ENCODE results near the gene BSCL2. TPM values are rescaled to one million over a fixed set of nuclear protein-coding genes. Genes with fewer than 3 reads are reported as not detected.

BSCL2 gene
- polyA plus RNA-seq, 3 donors: 43.5 to 65.7 (median 63.3) TPM

- H3K4me1 Mint-ChIP-seq: peaks cover 46% of the 10 kb centered on the region
- Histone ChIP-seq H2AFZ (ENCODE audit: insufficient read depth, low read depth, low read length, poor library complexity, severe bottlenecking) (peak overlapping the region; percentile 98), H3K4me3 (replicated peaks in 1 of 3; ENCODE audit: low read depth in 2 of 3, low read length in 3 of 3) (peak overlapping the region; percentile 72 to 91 (median 83)), H3K4me2 (replicated peaks; ENCODE audit: extremely low read depth, low read length, poor library complexity, severe bottlenecking) (peak overlapping the region; percentile 96), H3K27ac (ENCODE audit: low read depth in 1 of 2, low read length in 2 of 2) (peak overlapping the region; percentile 95 to 97), H4K20me1 (ENCODE audit: insufficient read depth, low read length) (peaks cover 3% of the 10 kb centered on the region), H3K9me3 (replicated peaks in 1 of 2; ENCODE audit: control insufficient read depth in 1 of 2, insufficient read depth in 1 of 2, low read length in 2 of 2) (no peaks in the 10 kb centered on the region), H3K27me3 (ENCODE audit: control insufficient read depth in 2 of 2, insufficient read depth in 2 of 2, low read length in 2 of 2) (no peaks in the 10 kb centered on the region), H3K9ac (ENCODE audit: insufficient read depth, low read length, poor library complexity, severe bottlenecking) (peak overlapping the region; percentile 88), H3K36me3 (replicated peaks in 1 of 2; ENCODE audit: control insufficient read depth in 1 of 2, insufficient read depth in 2 of 2, low read length in 2 of 2) (peaks cover 29 to 40% of the 10 kb centered on the region in 2 donors), H3K4me1 (ENCODE audit: control insufficient read depth in 1 of 2, insufficient read depth in 2 of 2, low read length in 2 of 2) (peaks cover 40 to 56% of the 10 kb centered on the region in 2 donors), H3K79me2 (ENCODE audit: insufficient read depth, low read length) (peaks cover 19% of the 10 kb centered on the region)
- no peaks in the 10 kb centered on the region for H3K27me3 Mint-ChIP-seq (ENCODE audit: low read depth in 3 of 3)
- DNase-seq: peak; percentile 97 to 99 (median 98)
- TF ChIP-seq, protein P1, sequence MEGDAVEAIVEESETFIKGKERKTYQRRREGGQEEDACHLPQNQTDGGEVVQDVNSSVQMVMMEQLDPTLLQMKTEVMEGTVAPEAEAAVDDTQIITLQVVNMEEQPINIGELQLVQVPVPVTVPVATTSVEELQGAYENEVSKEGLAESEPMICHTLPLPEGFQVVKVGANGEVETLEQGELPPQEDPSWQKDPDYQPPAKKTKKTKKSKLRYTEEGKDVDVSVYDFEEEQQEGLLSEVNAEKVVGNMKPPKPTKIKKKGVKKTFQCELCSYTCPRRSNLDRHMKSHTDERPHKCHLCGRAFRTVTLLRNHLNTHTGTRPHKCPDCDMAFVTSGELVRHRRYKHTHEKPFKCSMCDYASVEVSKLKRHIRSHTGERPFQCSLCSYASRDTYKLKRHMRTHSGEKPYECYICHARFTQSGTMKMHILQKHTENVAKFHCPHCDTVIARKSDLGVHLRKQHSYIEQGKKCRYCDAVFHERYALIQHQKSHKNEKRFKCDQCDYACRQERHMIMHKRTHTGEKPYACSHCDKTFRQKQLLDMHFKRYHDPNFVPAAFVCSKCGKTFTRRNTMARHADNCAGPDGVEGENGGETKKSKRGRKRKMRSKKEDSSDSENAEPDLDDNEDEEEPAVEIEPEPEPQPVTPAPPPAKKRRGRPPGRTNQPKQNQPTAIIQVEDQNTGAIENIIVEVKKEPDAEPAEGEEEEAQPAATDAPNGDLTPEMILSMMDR (IDR thresholded peaks at IDR 0.05): no peak
- H3K27ac Mint-ChIP-seq: peak overlapping the region; percentile 95 to 99 (median 98)
- intact Hi-C loops (cut with micrococcal nuclease): loop anchor here (1.0 to 10.0 kb wide), 3 partner anchors 18 to 115 kb away; partner anchors contain the start of genes TUT1 (in 2 of the 2), HNRNPUL2 (in 1 of the 2) and INTS5 (in 1 of the 2)
- H3K9me3 Mint-ChIP-seq: no peaks in the 10 kb centered on the region
- H3K4me3 Mint-ChIP-seq: peak overlapping the region; percentile 87 to 99
- 1% methylated on average over 33 of the region's 47 CpGs for WGBS (ENCODE audit: insufficient coverage)
- peaks cover 28 to 39% of the 10 kb centered on the region in 2 donors for H3K36me3 Mint-ChIP-seq
These were observed 2.2 kb upstream of the BSCL2 start for GRCh38 chr11:62709247-62710000.

GRCh38 chr11:62708793-62709192, 1.6 kb upstream of the BSCL2 start:
- H3K27ac Mint-ChIP-seq: peak overlapping the region; percentile 95 to 99 (median 98)
- H3K36me3 Mint-ChIP-seq: peaks cover 23 to 32% of the 10 kb centered on the region in 2 donors
- peaks cover 50% of the 10 kb centered on the region for H3K4me1 Mint-ChIP-seq
- Histone ChIP-seq H3K4me1 (ENCODE audit: control insufficient read depth in 1 of 2, insufficient read depth in 2 of 2, low read length in 2 of 2) (peaks cover 46 to 63% of the 10 kb centered on the region in 2 donors), H3K79me2 (ENCODE audit: insufficient read depth, low read length) (peaks cover 14% of the 10 kb centered on the region), H3K4me2 (replicated peaks; ENCODE audit: extremely low read depth, low read length, poor library complexity, severe bottlenecking) (peak overlapping the region; percentile 96), H3K27ac (ENCODE audit: low read depth in 1 of 2, low read length in 2 of 2) (peak overlapping the region; percentile 95 to 97), H3K36me3 (replicated peaks in 1 of 2; ENCODE audit: control insufficient read depth in 1 of 2, insufficient read depth in 2 of 2, low read length in 2 of 2) (peaks cover 25 to 33% of the 10 kb centered on the region in 2 donors), H3K9me3 (replicated peaks in 1 of 2; ENCODE audit: control insufficient read depth in 1 of 2, insufficient read depth in 1 of 2, low read length in 2 of 2) (no peaks in the 10 kb centered on the region), H4K20me1 (ENCODE audit: insufficient read depth, low read length) (no peaks in the 10 kb centered on the region), H2AFZ (ENCODE audit: insufficient read depth, low read depth, low read length, poor library complexity, severe bottlenecking) (peak overlapping the region; percentile 98), H3K9ac (ENCODE audit: insufficient read depth, low read length, poor library complexity, severe bottlenecking) (peak overlapping the region; percentile 88), H3K4me3 (replicated peaks in 1 of 3; ENCODE audit: low read depth in 2 of 3, low read length in 3 of 3) (peak overlapping the region; percentile 72 to 91 (median 83)), H3K27me3 (ENCODE audit: control insufficient read depth in 2 of 2, insufficient read depth in 2 of 2, low read length in 2 of 2) (no peaks in the 10 kb centered on the region)
- WGBS (ENCODE audit: insufficient coverage): 0% methylated on average over 3 of the region's 7 CpGs
- no peak for DNase-seq
- H3K4me3 Mint-ChIP-seq: peak overlapping the region; percentile 87 to 99
- no peaks in the 10 kb centered on the region for H3K27me3 Mint-ChIP-seq (ENCODE audit: low read depth in 3 of 3)
- H3K9me3 Mint-ChIP-seq: no peaks in the 10 kb centered on the region
- TF ChIP-seq, protein P1 (IDR thresholded peaks at IDR 0.05): no peak
- intact Hi-C loops (cut with micrococcal nuclease): loop anchor here (1.0 to 10.0 kb wide), 3 partner anchors 19 to 114 kb away; partner anchors contain the start of genes TUT1 (in 2 of the 2), HNRNPUL2 (in 1 of the 2) and INTS5 (in 1 of the 2)
